GM12864 (cell line): Measurements from ENCODE around the gene PDGFA.

Experiments
- DNase-seq: peaks from one replicate; pipeline ENCODE4 v3.0.0-alpha.2; 2011; ENCODE audit warnings: low read depth
- H3K4me3 ChIP-seq: 2 replicates; pipeline ENCODE4 v1.5.1; 2011; ENCODE audit warnings: mild to moderate bottlenecking, low read depth, low read length, control low read depth
- TF ChIP-seq, protein P1 (sequence below): IDR thresholded peaks from 2 replicates; pipeline ENCODE4 v1.5.1; 2011; ENCODE audit warnings: low read depth, mild to moderate bottlenecking, moderate library complexity, low read length, control low read depth, inconsistent platforms; ENCODE audit errors: missing control alignments

Gene PDGFA

DNA sequence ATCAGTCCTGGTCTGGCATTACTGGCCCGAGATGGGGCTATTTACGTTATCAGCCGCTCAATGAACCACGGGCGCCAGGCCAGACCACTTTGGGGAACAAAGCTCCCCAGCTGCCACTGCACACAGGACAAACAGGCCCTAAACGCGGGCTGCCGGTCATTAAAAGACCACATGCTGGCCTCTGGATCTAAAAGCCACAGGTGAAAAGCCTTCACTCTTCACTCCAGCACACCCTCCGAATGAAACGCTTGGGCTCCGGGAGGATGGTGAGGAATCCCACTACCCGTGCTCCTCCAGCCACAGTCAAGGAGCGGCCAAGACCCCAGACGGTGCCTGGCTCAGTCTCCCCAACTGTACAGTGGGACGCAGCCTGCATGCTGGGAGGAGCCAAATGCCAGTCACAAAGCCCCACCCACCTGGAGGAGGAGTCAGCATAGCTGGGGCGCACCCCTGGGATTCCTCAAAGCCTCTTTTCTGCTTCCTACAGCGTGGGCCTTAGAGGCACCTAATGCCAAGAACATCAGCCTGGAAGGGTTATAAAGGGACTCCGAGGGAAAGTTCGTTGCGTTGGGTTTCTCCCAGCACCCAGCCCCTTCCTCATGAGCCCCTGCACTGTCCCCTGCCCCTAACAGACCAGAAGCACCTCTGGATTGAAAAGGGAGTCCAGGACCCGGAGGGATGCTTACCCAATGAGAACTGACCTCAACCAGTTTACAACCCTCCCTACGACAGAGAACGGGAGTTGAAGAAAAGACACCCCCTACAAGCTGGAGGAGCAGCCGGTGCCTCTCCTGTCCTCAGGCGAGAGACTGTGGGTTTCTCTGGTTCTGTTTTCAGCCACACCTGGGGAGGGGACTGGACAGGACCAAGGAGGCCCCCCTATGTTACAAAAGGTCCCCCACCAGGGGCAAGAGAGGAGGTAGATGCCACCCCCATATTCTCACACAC is 4.7 kb downstream of the PDGFA start:
- no peak for DNase-seq
- no peak overlapping the region for H3K4me3 ChIP-seq
- TF ChIP-seq, protein P1, sequence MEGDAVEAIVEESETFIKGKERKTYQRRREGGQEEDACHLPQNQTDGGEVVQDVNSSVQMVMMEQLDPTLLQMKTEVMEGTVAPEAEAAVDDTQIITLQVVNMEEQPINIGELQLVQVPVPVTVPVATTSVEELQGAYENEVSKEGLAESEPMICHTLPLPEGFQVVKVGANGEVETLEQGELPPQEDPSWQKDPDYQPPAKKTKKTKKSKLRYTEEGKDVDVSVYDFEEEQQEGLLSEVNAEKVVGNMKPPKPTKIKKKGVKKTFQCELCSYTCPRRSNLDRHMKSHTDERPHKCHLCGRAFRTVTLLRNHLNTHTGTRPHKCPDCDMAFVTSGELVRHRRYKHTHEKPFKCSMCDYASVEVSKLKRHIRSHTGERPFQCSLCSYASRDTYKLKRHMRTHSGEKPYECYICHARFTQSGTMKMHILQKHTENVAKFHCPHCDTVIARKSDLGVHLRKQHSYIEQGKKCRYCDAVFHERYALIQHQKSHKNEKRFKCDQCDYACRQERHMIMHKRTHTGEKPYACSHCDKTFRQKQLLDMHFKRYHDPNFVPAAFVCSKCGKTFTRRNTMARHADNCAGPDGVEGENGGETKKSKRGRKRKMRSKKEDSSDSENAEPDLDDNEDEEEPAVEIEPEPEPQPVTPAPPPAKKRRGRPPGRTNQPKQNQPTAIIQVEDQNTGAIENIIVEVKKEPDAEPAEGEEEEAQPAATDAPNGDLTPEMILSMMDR = no peak

DNA sequence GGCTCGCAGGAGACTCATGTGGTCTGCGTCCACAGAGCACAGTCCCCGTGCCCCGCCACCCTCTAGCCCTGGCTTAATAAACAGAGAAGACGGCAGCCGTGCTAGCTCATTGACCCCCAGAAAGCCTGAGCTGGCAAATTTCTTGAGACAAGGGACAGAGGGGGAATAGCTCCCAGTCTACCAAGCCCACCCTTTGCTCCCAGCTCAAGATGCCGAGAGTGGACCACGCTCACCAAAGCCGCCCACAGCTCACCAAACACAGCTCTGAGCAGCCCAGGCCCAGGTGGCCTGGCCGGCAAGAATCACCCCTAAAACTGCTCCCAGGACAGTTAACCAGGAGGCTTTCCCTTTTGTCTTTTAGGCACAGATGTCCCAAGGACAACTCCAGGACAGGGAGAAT is 5.4 kb downstream of the PDGFA start:
- H3K4me3 ChIP-seq = no peak overlapping the region
- TF ChIP-seq, protein P1 = no peak
- no peak for DNase-seq

DNA sequence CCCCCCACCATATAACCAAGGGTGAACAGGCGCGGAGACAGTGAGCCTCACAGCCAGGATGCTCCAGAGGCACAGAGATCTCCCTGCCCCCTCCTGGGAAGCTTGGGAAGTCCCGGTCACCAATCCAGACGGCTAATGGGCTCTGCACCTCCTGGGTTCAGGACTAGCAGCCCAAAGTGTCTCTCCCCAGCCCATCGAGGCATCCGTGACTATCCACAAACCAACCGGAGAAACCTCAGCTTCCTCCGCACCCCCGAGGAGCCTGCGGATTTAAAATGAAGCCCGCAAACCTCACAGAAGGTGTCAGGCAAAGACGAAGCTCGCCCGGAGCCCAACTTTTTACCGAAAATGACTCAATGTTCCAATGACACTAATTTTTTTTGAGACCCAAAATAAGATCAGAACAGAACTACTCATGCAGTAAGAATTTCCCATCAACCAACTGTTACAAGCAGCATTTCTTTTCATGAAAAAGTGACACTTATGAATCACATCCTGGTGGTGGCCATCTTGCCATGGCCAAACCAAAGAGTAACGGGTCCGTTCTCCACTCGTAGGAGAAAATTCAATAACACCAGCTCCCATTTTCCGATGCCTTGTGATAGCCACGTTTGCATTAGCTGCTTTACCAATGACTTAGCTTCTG is 6.0 kb downstream of the PDGFA start:
- no peak for DNase-seq
- TF ChIP-seq, protein P1 = no peak
- no peak overlapping the region for H3K4me3 ChIP-seq

DNA sequence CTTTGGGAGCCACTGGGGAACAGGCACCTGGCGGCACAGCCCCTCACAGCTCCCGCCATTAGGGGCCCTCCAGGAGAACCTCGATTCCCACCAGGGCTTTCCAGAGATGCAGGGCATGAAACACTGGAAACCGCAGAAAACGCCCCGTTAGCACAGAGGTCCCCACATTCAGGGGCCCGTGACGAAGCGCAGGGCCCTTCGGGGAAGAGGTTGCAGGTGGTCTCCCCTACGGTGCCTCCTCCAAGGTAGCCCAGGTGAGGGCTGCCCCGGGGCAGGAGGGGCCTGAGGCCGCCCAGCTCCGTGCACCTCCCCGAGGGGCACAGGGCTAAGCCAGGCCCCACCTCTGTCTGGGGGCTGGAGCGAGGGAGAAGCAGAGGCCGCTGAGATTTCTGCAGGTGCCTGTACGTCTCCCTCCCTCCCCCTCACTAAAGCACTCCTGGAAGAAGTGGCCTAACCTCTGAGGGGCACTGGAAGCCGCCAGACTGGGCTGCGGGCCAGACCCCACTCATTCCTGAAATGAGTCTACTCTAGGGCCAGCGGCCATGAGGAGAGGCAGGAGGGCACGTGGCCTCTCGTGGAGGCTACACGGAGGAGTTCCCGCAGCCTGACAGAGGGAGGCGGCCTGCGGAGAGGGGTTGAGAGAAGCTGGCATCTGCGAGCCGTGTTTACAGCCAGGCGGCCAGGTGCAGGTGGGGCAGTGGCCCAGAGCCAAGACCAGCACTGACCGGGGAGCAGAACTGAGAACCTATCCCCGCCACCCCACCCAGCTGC is 6.9 kb downstream of the PDGFA start:
- TF ChIP-seq, protein P1 = no peak
- no peak overlapping the region for H3K4me3 ChIP-seq
- no peak for DNase-seq

DNA sequence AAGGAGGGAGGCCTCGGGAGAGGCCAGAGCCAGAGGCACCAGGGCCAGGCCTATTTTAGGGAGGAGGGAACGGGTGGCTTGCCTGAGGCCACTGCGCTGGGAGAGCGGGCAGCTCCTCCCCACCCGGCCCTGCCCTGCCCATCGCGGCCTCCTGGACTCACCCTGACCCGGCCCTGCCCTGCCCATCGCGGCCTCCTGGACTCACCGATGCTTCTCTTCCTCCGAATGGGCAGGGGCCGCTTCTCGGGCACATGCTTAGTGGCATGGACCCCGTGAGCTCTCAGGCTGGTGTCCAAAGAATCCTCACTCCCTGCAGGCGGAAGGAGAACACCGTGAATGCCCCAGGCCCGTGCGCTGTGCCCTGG is 7.5 kb downstream of the PDGFA start:
- H3K4me3 ChIP-seq = no peak overlapping the region
- TF ChIP-seq, protein P1 = no peak
- DNase-seq = no peak

DNA sequence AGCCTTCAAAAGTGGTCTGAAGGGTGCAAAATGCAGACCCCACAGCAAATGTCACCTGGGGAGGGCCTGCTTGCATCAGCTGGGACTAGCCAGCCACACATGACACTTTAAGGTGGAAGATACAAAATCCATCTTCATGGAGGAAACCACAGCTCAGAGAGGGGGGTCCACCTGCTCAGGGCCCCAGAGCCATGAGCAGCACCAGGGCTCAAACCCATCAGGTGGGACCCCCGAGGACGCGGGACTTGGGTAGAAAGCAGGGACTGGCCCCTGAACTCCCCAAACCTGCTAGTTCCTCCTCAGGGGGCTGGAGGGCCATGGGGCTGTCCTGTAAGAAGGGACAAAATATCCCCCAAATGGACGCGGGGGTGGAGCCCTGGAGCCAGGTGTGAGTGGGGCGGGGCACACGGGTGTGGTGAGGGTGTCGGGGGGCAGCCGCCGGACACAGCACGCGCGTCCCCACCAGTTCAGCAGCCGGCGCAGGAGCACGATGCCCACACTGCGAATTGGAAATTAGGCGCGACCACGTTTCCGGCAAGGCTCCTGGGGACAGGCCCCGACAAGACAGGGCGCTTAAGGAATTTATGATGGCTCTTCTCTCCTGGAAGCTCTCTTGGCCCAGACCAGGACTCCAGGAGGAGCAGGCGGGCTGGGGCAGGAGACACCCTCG is 8.0 kb downstream of the PDGFA start:
- H3K4me3 ChIP-seq = no peak overlapping the region
- no peak for DNase-seq
- TF ChIP-seq, protein P1 = no peak
